Activated B cell treated with CpG ODN at 0.5 μM for 24 hours (primary cell): ENCODE data around the gene PLAU. TPM values are rescaled to one million over a fixed set of nuclear protein-coding genes. Genes with fewer than 3 reads are reported as not detected.

Source experiments
- ATAC-seq: fragments of 200-7000 bp; cut with Tn5 transposase; one replicate; pipeline ENCODE4 v1.10.0; 2021; ENCODE audit warnings: low read depth, mild to moderate bottlenecking, moderate library complexity
- CTCF ChIA-PET: fragments of 350-600 bp; sonication (Branson Sonifier 250); formaldehyde crosslinking; loops from one replicate; lab custom pipeline; 2021; ENCODE audit warnings: antibody characterized with exemption; lab: Charles Lee
- POLR2A ChIA-PET: fragments of 350-600 bp; sonication (Branson Sonifier 250); formaldehyde crosslinking; loops from one replicate; lab custom pipeline; 2021; ENCODE audit warnings: antibody characterized with exemption; lab: Charles Lee
- DNase-seq: peaks from one replicate; pipeline ENCODE4 v3.0.0; 2022
- H3K27ac Mint-ChIP-seq: one replicate; pipeline ENCODE4 v1.8.0; 2020; ENCODE audit warnings: mixed read lengths
- H3K27me3 Mint-ChIP-seq: one replicate; pipeline ENCODE4 v1.8.0; 2021; ENCODE audit warnings: mixed read lengths
- H3K36me3 Mint-ChIP-seq: one replicate; pipeline ENCODE4 v1.8.0; 2021; ENCODE audit warnings: low read depth, mixed read lengths
- H3K4me1 Mint-ChIP-seq: one replicate; pipeline ENCODE4 v1.8.0; 2021; ENCODE audit warnings: mixed read lengths
- H3K4me3 Mint-ChIP-seq: one replicate; pipeline ENCODE4 v1.8.0; 2020; ENCODE audit warnings: mild to moderate bottlenecking, mixed read lengths
- H3K9me3 Mint-ChIP-seq: one replicate; pipeline ENCODE4 v1.8.0; 2020; ENCODE audit warnings: mixed read lengths
- CTCF ChIP-seq: fragments of 200-600 bp; IDR thresholded peaks from one replicate; pipeline ENCODE4 v1.8.0; 2022; ENCODE audit warnings: antibody characterized with exemption, mild to moderate bottlenecking
- intact Hi-C: fragments of 100-400 bp; cut with micrococcal nuclease; formaldehyde crosslinking; loops from one replicate; pipeline ENCODE4 v1.15.1; 2024
- total RNA-seq: library from RNA; stranded (reverse); gene quantifications from 2 replicates; pipeline ENCODE4 v1.2.3, GENCODE V29; 2022

The PLAU gene
- total RNA-seq = 0.10 TPM in 1 of 2 replicates, not detected in the other

DNA sequence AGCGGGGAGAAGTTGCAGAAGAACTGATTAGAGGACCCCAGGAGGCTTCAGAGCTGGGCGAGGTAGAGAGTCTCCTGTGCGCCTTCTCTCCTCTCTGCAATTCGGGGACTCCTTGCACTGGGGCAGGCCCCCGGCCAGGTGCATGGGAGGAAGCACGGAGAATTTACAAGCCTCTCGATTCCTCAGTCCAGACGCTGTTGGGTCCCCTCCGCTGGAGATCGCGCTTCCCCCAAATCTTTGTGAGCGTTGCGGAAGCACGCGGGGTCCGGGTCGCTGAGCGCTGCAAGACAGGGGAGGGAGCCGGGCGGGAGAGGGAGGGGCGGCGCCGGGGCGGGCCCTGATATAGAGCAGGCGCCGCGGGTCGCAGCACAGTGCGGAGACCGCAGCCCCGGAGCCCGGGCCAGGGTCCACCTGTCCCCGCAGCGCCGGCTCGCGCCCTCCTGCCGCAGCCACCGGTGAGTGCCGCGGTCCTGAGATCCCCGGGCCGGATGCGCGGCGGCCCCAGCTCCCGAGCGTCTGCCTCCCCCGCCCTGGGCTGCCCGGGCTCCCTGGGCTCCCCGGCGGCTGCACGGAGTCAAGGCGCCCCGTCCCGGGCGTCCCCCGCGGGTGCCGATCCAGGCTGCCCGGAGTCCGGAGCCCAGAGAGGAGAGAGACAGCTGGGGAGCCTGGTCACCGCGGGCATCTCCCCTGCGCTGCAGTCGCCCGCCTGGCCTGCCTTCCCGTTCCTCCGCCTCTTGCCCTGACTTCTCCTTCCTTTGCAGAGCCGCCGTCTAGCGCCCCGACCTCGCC lies at the start of gene PLAU:
TSS of gene PLAU (plus strand) at position 369 of the 789 bp plus-strand sequence. CDS start 424 bp downstream, outside the sequence.
- Mint-ChIP-seq H3K27ac (no peak within 1 kb of the TSS), H3K9me3 (no peaks in the 10 kb centered on the region), H3K36me3 (no peaks in the 10 kb centered on the region), H3K4me3 (peak within 1 kb of the TSS; percentile 90), H3K27me3 (peaks cover 34% of the 10 kb centered on the region), H3K4me1 (peaks cover 36% of the 10 kb centered on the region)
- ChIA-PET POLR2A (interaction anchor here (0.7 kb wide), 1 partner anchor 138 kb away, joined by 3 read pairs; no protein-coding TSS in a partner anchor), CTCF (interaction anchor here (1.9 kb wide), 1 partner anchor 25 kb away, joined by 5 read pairs; no protein-coding TSS in a partner anchor)
- peak; percentile 53 for ATAC-seq
- intact Hi-C loops = loop anchor here (1.0 to 2.0 kb wide), 2 partner anchors 9 to 14 kb away; no protein-coding TSS in a partner anchor
- peak; percentile 40 for DNase-seq
- TF ChIP-seq CTCF = no peak

GRCh38 chr10:73862011-73862410 lies 48.9 kb upstream of the PLAU start:
- no peak for TF ChIP-seq CTCF
- Mint-ChIP-seq H3K36me3 (peaks cover 33% of the 10 kb centered on the region), H3K27me3 (no peaks in the 10 kb centered on the region), H3K4me1 (peaks cover 41% of the 10 kb centered on the region), H3K9me3 (no peaks in the 10 kb centered on the region), H3K27ac (no peak overlapping the region), H3K4me3 (no peak overlapping the region)
- ATAC-seq (no peak), DNase-seq (no peak)
- ChIA-PET CTCF (interaction anchor here (1.0 to 3.5 kb wide), 2 partner anchors 17 to 84 kb away, joined by 3 to 25 read pairs; no protein-coding TSS in a partner anchor), POLR2A (interaction anchor here (1.6 kb wide), 1 partner anchor 9 kb away, joined by 5 read pairs; no protein-coding TSS in a partner anchor)
- intact Hi-C loops = no loop called here

GRCh38 chr10:73863039-73863817 lies 47.7 kb upstream of the PLAU start:
- POLR2A ChIA-PET = interaction anchor here (0.8 to 3.5 kb wide), 3 partner anchors 10 to 13 kb away, joined by 4 to 33 read pairs (median 5); partner anchors contain the start of gene CAMK2G
- Mint-ChIP-seq H3K4me1 (peaks cover 49% of the 10 kb centered on the region), H3K4me3 (no peak overlapping the region), H3K27ac (peak overlapping the region; percentile 41), H3K27me3 (no peaks in the 10 kb centered on the region), H3K36me3 (peaks cover 25% of the 10 kb centered on the region), H3K9me3 (no peaks in the 10 kb centered on the region)
- TF ChIP-seq CTCF = no peak
- CTCF ChIA-PET = interaction anchor here (0.9 to 3.5 kb wide), 3 partner anchors 14 to 77 kb away, joined by 3 to 25 read pairs (median 5); no protein-coding TSS in a partner anchor
- no peak for ATAC-seq
- intact Hi-C loops = no loop called here
- no peak for DNase-seq

DNA sequence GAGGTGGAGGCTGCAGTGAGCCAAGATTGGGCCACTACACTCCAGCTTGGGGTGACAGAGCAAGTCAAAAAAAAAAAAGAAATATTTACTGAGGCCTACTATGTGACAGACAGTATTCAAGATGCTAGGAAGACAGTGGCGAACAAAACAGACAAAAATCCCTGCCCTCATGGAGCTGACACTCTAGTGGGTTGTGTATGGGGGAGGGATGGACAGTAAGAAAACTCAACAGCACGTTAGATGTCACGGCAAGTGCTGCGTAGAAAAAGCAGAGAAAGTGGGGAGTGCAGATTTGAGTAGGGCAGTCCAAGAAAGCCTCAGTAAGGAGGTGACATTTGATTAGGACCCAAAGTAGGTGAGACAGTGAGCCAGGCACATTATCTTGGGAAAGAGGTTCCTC lies 46.7 kb upstream of the PLAU start:
- Mint-ChIP-seq H3K27ac (peak overlapping the region; percentile 96), H3K4me3 (no peak overlapping the region), H3K9me3 (no peaks in the 10 kb centered on the region), H3K36me3 (peaks cover 17% of the 10 kb centered on the region), H3K4me1 (peaks cover 46% of the 10 kb centered on the region), H3K27me3 (no peaks in the 10 kb centered on the region)
- ChIA-PET POLR2A (interaction anchor here (0.8 to 3.5 kb wide), 2 partner anchors 10 to 14 kb away, joined by 4 to 33 read pairs; partner anchors contain the start of gene CAMK2G), CTCF (interaction anchor here (0.9 to 3.5 kb wide), 4 partner anchors 15 to 76 kb away, joined by 3 to 25 read pairs (median 6); no protein-coding TSS in a partner anchor)
- ATAC-seq = no peak
- no peak for TF ChIP-seq CTCF
- intact Hi-C loops = no loop called here
- DNase-seq = no peak
